Heart right ventricle (tissue), 16 donors: ENCODE measurements around the gene SLC7A9. TPM values are rescaled to one million over a fixed set of nuclear protein-coding genes. Genes with fewer than 3 reads are reported as not detected.

Experiments
- ATAC-seq, 8 donors: fragments of 200-7000 bp; cut with Tn5 transposase; one replicate each; pipeline ENCODE4 v1.9.1; 2020; ENCODE audit warnings: mild to moderate bottlenecking in 8 of 8, moderate library complexity in 8 of 8, moderate number of reproducible peaks in 1 of 8
- DNase-seq, 2 donors: peaks; one replicate each; pipeline ENCODE4 v3.0.0-alpha.2; 2020
- H3K27ac ChIP-seq, 10 donors: fragments of 200-600 bp; sonication (generic) in 2 of 10; one replicate each; pipeline versions ENCODE4 v1.5.0 to v1.8.0; 2020 to 2022; ENCODE audit warnings: mild to moderate bottlenecking in 3 of 10
- H3K27me3 ChIP-seq, 7 donors: fragments of 200-600 bp; one replicate each; pipeline ENCODE4 v1.8.0; 2021 to 2022; ENCODE audit warnings: mild to moderate bottlenecking in 2 of 7
- H3K36me3 ChIP-seq, 9 donors: fragments of 200-600 bp; sonication (generic) in 1 of 9; one replicate each; pipeline versions ENCODE4 v1.5.0 to v1.8.0; 2020 to 2022; ENCODE audit warnings: mild to moderate bottlenecking in 2 of 9
- H3K4me1 ChIP-seq, 9 donors: fragments of 200-600 bp; sonication (generic) in 1 of 9; one replicate each; pipeline versions ENCODE4 v1.5.0 to v1.8.0; 2020 to 2022; ENCODE audit warnings: mild to moderate bottlenecking in 4 of 9
- H3K4me3 ChIP-seq, 10 donors: fragments of 200-600 bp; sonication (generic) in 2 of 10; one replicate each; pipeline versions ENCODE4 v1.5.0 to v1.8.0; 2020 to 2022; ENCODE audit warnings: mild to moderate bottlenecking in 7 of 10, moderate library complexity in 2 of 10
- H3K9me3 ChIP-seq, 11 donors: fragments of 200-600 bp in 10 of 11; sonication (generic) in 2 of 11; one replicate each; pipeline versions ENCODE4 v1.5.0 to v1.8.0; 2013 to 2022; ENCODE audit warnings: mild to moderate bottlenecking in 2 of 11, control low read depth in 1 of 11, moderate library complexity in 1 of 11
- CTCF ChIP-seq, 9 donors: fragments of 200-600 bp; sonication (generic) in 2 of 9; IDR thresholded peaks; one replicate each; pipeline versions ENCODE4 v1.5.0 to v1.8.0; 2021 to 2022; ENCODE audit warnings: antibody characterized with exemption in 9 of 9, mild to moderate bottlenecking in 5 of 9, moderate library complexity in 1 of 9
- WGBS, 2 donors: extraction: QIAGEN DNeasy Blood & Tissue Kit; methylation state at CpG; one replicate each; pipeline ENCODE4 v1.1.7; 2013; ENCODE audit warnings: inconsistent platforms in 1 of 2; 5-methylcytosine and 5-hydroxymethylcytosine counted together
- intact Hi-C, 10 donors: fragments of 100-400 bp; cut with DNase I; formaldehyde crosslinking; loops; one replicate each; pipeline versions ENCODE4 v1.11.1 to v1.14.2; 2022
- polyA plus RNA-seq, 2 donors: library from polyadenylated mRNA; stranded (reverse); fragments of 200-250 nt; gene quantifications; one replicate each; pipeline ENCODE4 v1.2.3, GENCODE V29; 2013
- total RNA-seq, 10 donors: library from RNA; stranded (reverse); fragmentation: NEBNext Ultra II Directional in 3 of 10; extraction: Animal tissue kit (Norgen Biotek cat#: 25700) in 3 of 10; gene quantifications; one replicate each; pipeline versions ENCODE4 v1.2.1 to v1.2.4, GENCODE V29; 2021 to 2023
- donor health status: Arrhythmogenic right ventricular cardiomyopathy.
- donor health status: ischemic (EF 13 %, LVEDD 7.1; RV severe dilation, severe dysfunction).
- donor health status: healthy with polysubstance abuse.
- donor health status: DM: no; HTN: yes; CAD: no.
- donor health status: DM: no; HTN: no; CAD: no.
- donor health status: ischemic (EF 25% LVEDD 6.9; RV normal size, moderate dysfunction).
- donor health status: ischemic (EF 25% LVEDD 5.7; RV mildly dilated, moderate dysfunction).
- donor health status: healthy.
- donor health status: DM: yes; HTN: yes; CAD: no.
- donor health status: Ischemic cardiomyopathy.
- donor health status: ischemic (EF 35%, LVEDD 5.7; RV mildly dilated, moderate dysfunction).
- donor health status: nonischemic (EF 11% LVEDD 7.7; RV severe dilation, severe dysfunction).
- donor health status: DM: yes; HTN: yes; CAD: no.
- donor health status: PGD.
- donor health status: ischemic (EF 29% LVEDD 5.4; RV normal size, mild dysfunction).
- donor health status: nonischemic (EF 23%, LVEDD 6.1; RV moderate dilation, normal function).

The SLC7A9 gene
- total and polyA plus RNA-seq, 12 donors = 0.12 to 0.24 TPM; not detected in 10

DNA sequence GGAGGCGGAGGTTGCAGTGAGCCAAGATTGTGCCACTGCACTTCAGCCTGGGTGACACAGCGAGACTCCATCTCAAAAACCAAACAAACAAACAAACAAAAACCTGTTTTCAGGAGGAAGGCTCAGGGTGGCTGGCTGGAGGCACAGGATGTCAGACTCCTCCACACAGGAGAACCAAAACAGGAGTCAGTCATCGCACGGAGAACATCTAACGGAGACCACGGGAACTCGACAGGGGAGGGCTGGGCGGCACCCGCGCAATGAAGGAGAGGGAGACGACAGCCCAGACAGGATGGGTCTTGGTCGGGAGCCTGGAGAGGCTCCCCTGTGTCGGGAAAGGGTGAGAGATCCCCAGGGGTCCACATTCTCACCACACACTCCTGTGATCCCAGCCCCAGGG is 20.8 kb upstream of the SLC7A9 start:
- ATAC-seq = no peak
- peaks cover 0 to 69% (median 21%) of the 10 kb centered on the region in 9 donors for H3K36me3 ChIP-seq
- H3K27ac ChIP-seq = no peak overlapping the region
- H3K9me3 ChIP-seq = peaks cover 0 to 42% (median 17%) of the 10 kb centered on the region in 11 donors
- no peak overlapping the region for H3K4me3 ChIP-seq
- H3K4me1 ChIP-seq = no peaks in the 10 kb centered on the region
- WGBS, 2 donors = 97 to 98% methylated on average over 13 of the region's 13 CpGs
- TF ChIP-seq CTCF (IDR thresholded peaks at IDR 0.05) = no peak
- no peaks in the 10 kb centered on the region for H3K27me3 ChIP-seq
- DNase-seq = no peak
- intact Hi-C loops = no loop called here

GRCh38 chr19:32889137-32889934 is 19.8 kb upstream of the SLC7A9 start:
- no peak overlapping the region for H3K27ac ChIP-seq
- H3K27me3 ChIP-seq = no peaks in the 10 kb centered on the region
- 93 to 95% methylated on average over 11 of the region's 11 CpGs for WGBS, 2 donors
- no peaks in the 10 kb centered on the region for H3K4me1 ChIP-seq
- ATAC-seq (no peak), DNase-seq (no peak)
- H3K9me3 ChIP-seq = peaks cover 0 to 37% (median 17%) of the 10 kb centered on the region in 11 donors
- no peak overlapping the region for H3K4me3 ChIP-seq
- H3K36me3 ChIP-seq = peaks cover 0 to 64% (median 16%) of the 10 kb centered on the region in 9 donors
- intact Hi-C loops = no loop called here
- no peak for TF ChIP-seq CTCF (IDR thresholded peaks at IDR 0.05)

- H3K36me3 ChIP-seq = peaks cover 0 to 60% (median 5%) of the 10 kb centered on the region in 9 donors
Measured at GRCh38 chr19:32887572-32888215, 18.1 kb upstream of the SLC7A9 start.

More at GRCh38 chr19:32887572-32888215, 18.1 kb upstream of the SLC7A9 start:
- ATAC-seq (no peak), DNase-seq (no peak)
- Histone ChIP-seq H3K9me3 (peaks cover 0 to 21% (median 6%) of the 10 kb centered on the region in 11 donors), H3K4me3 (no peak overlapping the region), H3K27ac (no peak overlapping the region), H3K27me3 (no peaks in the 10 kb centered on the region), H3K4me1 (no peaks in the 10 kb centered on the region)
- intact Hi-C loops = no loop called here
- 89 to 93% methylated on average over 4 of the region's 4 CpGs for WGBS, 2 donors
- TF ChIP-seq CTCF (IDR thresholded peaks at IDR 0.05) = no peak
